Mesothelial cell of epicardium (in vitro differentiated cells): Measurements from ENCODE around the gene TTC23L. TPM values are rescaled to one million over a fixed set of nuclear protein-coding genes. Genes with fewer than 3 reads are reported as not detected.
A peak's percentile ranks its signal among the peaks of the same experiment; 100 is the strongest.

ENCODE experiments used
- DNase-seq, 2 experiments: peaks; one replicate each; pipeline ENCODE4 v3.0.0; 2021; ENCODE audit warnings: low spot score in 2 of 2; ENCODE audit not compliant: unreplicated experiment in 2 of 2
- H3K27ac Mint-ChIP-seq: 2 replicates; pipeline ENCODE4 v1.8.0; 2021; ENCODE audit warnings: mixed read lengths
- H3K27me3 Mint-ChIP-seq: 2 replicates; pipeline ENCODE4 v1.8.0; 2021; ENCODE audit warnings: low read depth, mixed read lengths
- H3K36me3 Mint-ChIP-seq: 2 replicates; pipeline ENCODE4 v1.8.0; 2021; ENCODE audit warnings: mixed read lengths
- H3K4me1 Mint-ChIP-seq: 2 replicates; pipeline ENCODE4 v1.8.0; 2021; ENCODE audit warnings: mixed read lengths
- H3K4me3 Mint-ChIP-seq: 2 replicates; pipeline ENCODE4 v1.8.0; 2021; ENCODE audit warnings: mild to moderate bottlenecking, moderate library complexity, mixed read lengths
- H3K9me3 Mint-ChIP-seq: 2 replicates; pipeline ENCODE4 v1.8.0; 2021; ENCODE audit warnings: mixed read lengths
- CTCF ChIP-seq: fragments of 200-600 bp; sonication (generic); IDR thresholded peaks from one replicate; pipeline ENCODE4 v1.5.0; 2021; ENCODE audit warnings: antibody characterized with exemption; ENCODE audit not compliant: unreplicated experiment
- total RNA-seq: library from RNA; stranded (reverse); gene quantifications from 3 replicates; pipeline ENCODE4 v1.2.1, GENCODE V29; 2021

The TTC23L gene
- total RNA-seq, 1 donor from 2014 or later: 2.6 TPM

- Mint-ChIP-seq H3K9me3 (no peaks in the 10 kb centered on the region), H3K36me3 (peaks cover 17% of the 10 kb centered on the region), H3K4me3 (no peak overlapping the region), H3K27ac (no peak overlapping the region), H3K4me1 (peaks cover 29% of the 10 kb centered on the region), H3K27me3 (no peaks in the 10 kb centered on the region)
- no peak for DNase-seq
- no peak for TF ChIP-seq CTCF
Measured at GRCh38 chr5:34913072-34913471, 74.1 kb downstream of the TTC23L start.

- Mint-ChIP-seq H3K27me3 (no peaks in the 10 kb centered on the region), H3K36me3 (peaks cover 10% of the 10 kb centered on the region), H3K9me3 (no peaks in the 10 kb centered on the region), H3K4me1 (peaks cover 29% of the 10 kb centered on the region), H3K27ac (no peak overlapping the region), H3K4me3 (no peak overlapping the region)
- no peak for DNase-seq
- TF ChIP-seq CTCF: no peak
Measured at GRCh38 chr5:34914671-34915138, 75.7 kb downstream of the TTC23L start.

GRCh38 chr5:34915139-34915855 is 76.3 kb downstream of the TTC23L start, which contains the start of the genes BRIX1 and RAD1:
Gene BRIX1 (plus strand): TSS chr5:34915711. CDS start chr5:34915739, 28 bp downstream.
Gene RAD1 (minus strand): TSS chr5:34915504. CDS start chr5:34914892, 612 bp downstream.
- no peak for TF ChIP-seq CTCF
- no peaks in the 10 kb centered on the region for H3K27me3 Mint-ChIP-seq
- H3K9me3 Mint-ChIP-seq: no peaks in the 10 kb centered on the region
- peak; percentile 87 to 92 for DNase-seq
- peaks cover 29% of the 10 kb centered on the region for H3K4me1 Mint-ChIP-seq
- H3K4me3 Mint-ChIP-seq: no peak within 1 kb of the TSS
- peaks cover 12% of the 10 kb centered on the region for H3K36me3 Mint-ChIP-seq
- no peak within 1 kb of the TSS for H3K27ac Mint-ChIP-seq

GRCh38 chr5:34915856-34916192 is 76.9 kb downstream of the TTC23L start:
- no peak overlapping the region for H3K4me3 Mint-ChIP-seq
- H3K27me3 Mint-ChIP-seq: no peaks in the 10 kb centered on the region

GRCh38 chr5:34916518-34916917 is 77.6 kb downstream of the TTC23L start:
- TF ChIP-seq CTCF: no peak
- Mint-ChIP-seq H3K4me1 (peaks cover 29% of the 10 kb centered on the region), H3K27ac (no peak overlapping the region), H3K9me3 (no peaks in the 10 kb centered on the region), H3K27me3 (no peaks in the 10 kb centered on the region), H3K36me3 (peaks cover 17% of the 10 kb centered on the region), H3K4me3 (no peak overlapping the region)
- no peak for DNase-seq

More at GRCh38 chr5:34915856-34916192, 76.9 kb downstream of the TTC23L start:
- DNase-seq: no peak
- H3K36me3 Mint-ChIP-seq: peaks cover 14% of the 10 kb centered on the region
- no peak for TF ChIP-seq CTCF
- H3K27ac Mint-ChIP-seq: no peak overlapping the region
- no peaks in the 10 kb centered on the region for H3K9me3 Mint-ChIP-seq
- peaks cover 29% of the 10 kb centered on the region for H3K4me1 Mint-ChIP-seq
